ENCODE results near the gene SHLD3.
"Not testable (repeated sequence)": the region's sequence is repeated elsewhere in the genome, so short reads cannot be mapped to it uniquely, and the experiment has no call there.

The SHLD3 gene

DNA sequence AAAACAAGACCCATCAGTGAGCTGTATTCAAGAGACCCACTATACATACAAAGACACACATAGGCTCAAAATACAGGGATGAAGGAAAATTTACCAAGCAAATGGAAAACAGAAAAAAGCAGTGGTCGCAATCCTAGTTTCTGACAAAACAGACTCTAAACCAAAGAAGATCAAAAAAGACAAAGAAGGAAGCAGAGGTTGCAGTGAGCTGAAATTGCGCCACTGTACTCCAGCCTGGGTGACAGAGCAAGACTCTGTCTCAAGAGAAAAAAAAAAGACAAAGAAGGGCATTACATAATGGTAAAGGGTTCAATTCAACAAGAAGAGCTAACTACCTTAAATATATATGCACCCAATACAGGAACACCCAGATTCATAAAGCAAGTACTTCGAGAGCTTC, 51.2 kb downstream of the SHLD3 start:
- not testable (repeated sequence) for DNase-seq (ENCODE audit: low spot score)

Small RNA genes lying within 50 kb of the gene (small RNA-seq; reads per million reads assigned to genes)
- gene RNU6-540P, result 0 reads per million in 2 experiments

All from SK-N-DZ (cell line).